HTERT RPE-1 (cell line): Measurements from ENCODE around the gene ATG5.
"Not testable (repeated sequence)": the region's sequence is repeated elsewhere in the genome, so short reads cannot be mapped to it uniquely, and the experiment has no call there.

Experiments
- in situ Hi-C: fragments of 300-500 bp; cut with MboI; formaldehyde crosslinking; loops from 4 replicates; pipeline ENCODE4 v1.14.3; 2020; ENCODE audit warnings: low sequenced_read_pairs

Gene ATG5

GRCh38 chr6:106160189-106160588, 165.4 kb downstream of the ATG5 start:
- in situ Hi-C loops = no loop called here

- in situ Hi-C loops = no loop called here
Measured at GRCh38 chr6:106159531-106159940, 166.0 kb downstream of the ATG5 start.

DNA sequence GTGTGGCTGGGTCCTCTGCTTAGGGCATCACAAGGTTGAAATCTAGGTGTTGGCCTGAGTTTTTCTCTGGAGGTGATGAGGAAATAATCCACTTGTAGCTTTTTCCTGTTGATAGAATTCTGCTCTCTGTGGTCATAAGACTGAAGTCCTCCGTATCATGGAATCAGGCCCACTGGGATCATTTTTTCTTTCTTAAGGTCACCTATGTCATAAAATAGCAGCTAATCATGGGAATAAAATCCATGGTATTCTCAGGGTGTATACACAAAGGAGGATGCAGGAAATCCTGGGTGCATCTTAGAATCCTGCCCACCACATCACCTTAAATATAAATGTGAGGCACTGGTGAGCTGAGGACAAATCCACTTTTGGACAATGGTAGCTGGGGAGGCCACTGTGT, 166.7 kb downstream of the ATG5 start:
- in situ Hi-C loops = no loop called here

DNA sequence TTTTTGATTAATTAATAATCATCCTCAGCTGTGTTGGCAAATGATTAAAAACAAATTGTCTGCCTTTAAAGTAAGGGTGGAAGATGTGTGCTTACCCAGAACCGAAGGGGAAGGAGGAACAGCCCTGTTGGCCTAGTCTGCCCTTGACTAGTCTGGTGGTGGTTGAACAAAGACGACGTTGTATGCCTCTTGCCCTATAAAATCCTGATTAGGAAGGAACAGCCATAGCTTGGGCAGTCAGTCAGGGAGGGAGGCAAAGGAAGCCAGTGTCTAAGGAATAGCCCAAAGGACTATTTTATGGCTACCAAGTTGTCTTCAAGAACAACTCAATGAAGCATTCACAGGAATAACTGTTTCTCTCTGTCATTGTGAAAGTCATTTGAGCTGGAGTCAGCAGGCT, 168.7 kb downstream of the ATG5 start:
- in situ Hi-C loops = no loop called here

GRCh38 chr6:106156413-106156812, 169.1 kb downstream of the ATG5 start:
- in situ Hi-C loops = no loop called here

GRCh38 chr6:106155219-106155830, 170.2 kb downstream of the ATG5 start:
- in situ Hi-C loops = no loop called here

DNA sequence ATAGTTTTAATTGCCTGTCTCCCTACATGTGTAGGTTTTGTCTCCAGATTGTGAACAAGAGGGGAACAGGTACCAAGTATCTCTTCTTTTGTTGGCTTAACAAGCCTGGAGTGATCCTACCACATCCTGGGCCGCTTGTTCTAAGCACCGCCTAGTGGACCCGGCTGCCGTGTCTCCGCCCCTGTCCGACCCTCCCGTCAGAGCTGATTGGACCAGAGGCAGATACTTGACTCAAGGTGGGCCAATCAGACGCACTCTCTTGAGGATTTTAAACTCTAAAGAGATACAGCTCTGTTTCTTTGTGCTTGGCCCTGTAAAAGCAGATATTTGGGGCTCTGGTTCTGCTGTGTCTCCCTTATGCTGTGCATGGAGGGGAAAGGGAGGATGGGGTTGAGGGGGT, 171.2 kb downstream of the ATG5 start:
- in situ Hi-C loops = no loop called here

DNA sequence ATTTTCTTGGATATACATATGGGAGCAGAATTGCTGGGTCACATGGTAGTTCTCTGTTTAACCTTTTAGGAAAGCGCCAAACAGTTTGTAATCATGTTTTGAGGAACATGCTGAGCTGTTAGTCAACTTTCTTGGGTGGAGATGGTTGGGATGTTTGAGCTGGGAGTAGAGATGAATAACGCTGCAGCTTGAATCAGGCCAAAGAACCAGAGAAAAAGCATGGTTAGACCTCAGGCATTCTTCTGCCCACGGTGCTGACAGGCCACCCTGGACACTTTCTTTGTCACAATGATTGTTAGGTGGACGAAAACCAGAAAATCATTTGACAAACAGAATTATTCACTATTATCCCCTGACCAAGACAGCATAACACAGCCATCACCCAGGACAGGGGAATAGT, 172.6 kb downstream of the ATG5 start:
- in situ Hi-C loops = no loop called here

DNA sequence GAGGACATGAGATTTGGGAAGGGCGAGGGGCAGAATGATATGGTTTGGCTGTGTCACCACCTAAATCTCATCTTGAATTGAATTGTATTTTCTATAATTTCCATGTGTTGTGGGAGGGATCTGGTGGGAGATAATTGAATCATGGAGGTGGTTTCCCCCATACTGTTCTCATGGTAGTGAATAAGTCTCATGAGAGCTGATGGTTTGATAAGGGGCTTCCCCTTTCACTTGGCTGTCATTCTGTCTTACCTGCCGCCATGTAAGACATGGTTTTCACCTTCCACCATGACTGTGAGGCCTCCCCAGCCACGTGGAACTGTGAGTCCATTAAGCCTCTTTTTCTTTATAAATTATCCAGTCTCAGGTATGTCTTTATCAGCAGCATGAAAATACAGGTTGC, 173.1 kb downstream of the ATG5 start:
- in situ Hi-C loops = not testable (repeated sequence)

DNA sequence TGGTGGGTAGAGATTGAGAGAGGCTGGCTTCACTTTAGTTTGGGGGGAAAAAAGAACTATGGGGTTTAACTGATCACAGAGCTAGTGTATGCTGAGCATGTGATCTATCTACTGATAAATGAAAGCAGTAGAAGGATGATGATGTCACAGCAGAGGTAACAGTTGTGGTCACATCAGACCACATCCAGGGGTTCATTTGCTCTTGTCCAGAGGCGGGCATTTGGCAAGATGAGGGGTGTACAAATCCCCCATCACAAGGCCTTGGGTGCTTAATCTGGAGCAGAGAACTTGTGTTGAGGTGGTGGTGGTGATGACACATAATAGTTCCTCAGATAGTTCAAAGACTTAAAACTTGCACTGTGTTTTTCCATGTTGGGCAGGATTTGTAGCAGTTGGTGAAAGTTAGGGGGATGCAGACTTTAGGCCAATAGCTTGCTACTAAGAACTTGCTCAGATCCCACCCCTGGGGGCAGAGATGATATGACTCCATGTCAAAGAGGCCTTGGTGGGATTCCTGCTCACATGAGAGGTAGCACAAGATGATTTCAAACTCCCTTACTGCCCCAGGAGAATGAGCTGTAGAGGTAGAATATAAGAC, 176.0 kb downstream of the ATG5 start:
- in situ Hi-C loops = no loop called here

DNA sequence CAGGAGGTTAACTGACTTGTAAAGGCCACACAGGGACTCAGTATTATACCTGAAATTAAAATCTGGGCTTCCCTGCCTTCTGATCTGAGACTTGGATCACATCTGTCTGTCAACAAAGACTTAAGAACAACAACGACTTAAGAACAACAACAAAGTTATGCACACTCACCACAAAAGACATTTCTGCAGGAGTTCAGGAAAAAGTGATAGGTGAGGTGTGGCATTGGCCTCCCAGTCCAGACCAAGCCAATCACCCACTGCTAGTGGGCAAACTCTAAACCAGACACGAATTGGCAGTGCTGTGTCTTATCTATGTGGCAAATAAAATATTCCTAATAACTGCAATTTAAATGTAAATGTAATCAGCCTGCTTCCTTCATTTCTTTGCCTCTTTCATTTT, 178.1 kb downstream of the ATG5 start:
- in situ Hi-C loops = no loop called here

- in situ Hi-C loops = no loop called here
Measured at GRCh38 chr6:106146852-106147351, 178.7 kb downstream of the ATG5 start.

- in situ Hi-C loops = no loop called here
Measured at GRCh38 chr6:106145741-106146227, 179.8 kb downstream of the ATG5 start.

GRCh38 chr6:106145144-106145543, 180.4 kb downstream of the ATG5 start:
- in situ Hi-C loops = no loop called here

DNA sequence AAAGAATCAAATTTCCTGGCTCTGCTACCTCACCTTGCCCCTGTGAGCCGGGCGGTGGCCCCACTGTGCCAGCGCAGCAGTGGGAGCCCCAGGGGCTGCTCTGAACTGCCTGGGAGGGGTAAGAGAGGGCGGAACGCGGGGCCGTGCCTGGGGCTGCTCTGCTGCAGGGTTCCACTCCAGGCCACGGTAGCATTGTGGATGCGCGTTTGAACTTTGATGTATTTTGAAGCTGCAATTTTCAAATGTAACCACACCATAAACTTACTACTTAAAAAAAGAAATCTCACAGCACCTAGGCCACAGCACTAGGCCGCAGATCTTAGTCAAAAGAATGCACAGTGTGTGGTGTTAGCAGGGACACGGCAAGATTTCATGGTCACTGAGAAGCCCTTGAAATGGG, 181.9 kb downstream of the ATG5 start:
- in situ Hi-C loops = no loop called here

DNA sequence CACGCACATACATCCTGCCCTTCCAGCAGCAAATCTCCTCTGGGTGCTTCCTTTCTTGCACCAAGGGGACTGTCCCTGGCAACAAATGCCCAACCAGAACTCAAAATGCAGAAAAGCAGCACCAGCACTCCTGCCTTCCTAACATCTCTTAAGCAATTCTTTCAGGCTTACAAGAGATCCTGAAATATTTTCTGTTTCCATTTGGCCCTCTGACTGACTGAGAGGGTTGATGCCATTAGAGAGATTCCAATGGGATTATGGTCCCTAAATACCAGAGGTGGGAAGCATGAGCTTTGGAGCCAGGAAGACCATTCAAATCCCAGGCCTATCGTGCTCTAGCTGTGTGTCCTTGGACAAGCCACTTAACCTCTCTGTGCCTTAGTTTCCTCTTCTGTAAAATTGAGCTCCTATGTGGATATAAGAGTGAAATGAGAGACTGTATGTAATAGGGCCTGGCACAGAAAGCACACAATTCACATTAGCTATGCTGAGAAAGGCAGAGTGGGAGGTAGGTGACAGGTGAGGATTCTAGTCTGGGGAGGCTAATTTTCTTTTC, 182.6 kb downstream of the ATG5 start:
- in situ Hi-C loops = no loop called here

DNA sequence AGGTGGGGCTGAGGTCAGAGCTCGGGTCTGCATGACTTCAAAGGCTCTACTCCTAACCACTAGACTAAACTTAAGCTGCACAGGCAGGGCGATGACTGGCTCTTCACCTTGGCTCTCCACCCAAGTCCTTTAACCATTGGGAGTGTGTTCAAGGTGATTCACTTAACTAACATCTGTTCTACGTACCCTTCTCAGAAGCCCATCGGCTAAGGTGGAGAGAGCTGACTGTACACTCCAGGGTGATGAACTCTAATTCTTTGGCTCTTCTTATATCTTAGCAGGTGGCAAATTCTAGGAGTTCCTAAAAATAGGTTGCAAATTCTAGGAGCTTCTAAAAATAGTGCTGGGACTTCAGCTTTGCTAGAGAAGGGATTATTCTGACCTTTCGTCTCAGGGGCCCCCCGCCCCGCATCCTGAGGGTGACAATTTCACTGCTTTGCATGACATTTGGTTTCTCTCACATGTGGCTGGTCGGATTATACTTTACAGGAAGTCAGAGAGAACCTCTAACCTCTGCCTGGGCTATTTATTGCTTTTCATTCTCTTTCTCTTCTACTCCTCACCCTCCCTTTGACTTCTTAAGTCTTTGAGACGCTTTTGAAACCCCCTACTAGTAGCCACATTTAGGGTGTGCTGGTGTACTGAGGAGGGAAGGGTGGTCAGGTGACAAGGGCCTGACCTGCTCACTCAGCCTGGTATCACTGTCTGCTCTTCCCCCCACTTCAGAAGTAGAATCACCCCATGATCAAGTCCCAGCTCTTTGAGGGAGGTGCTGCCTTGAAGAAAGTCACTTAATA, 183.9 kb downstream of the ATG5 start:
- in situ Hi-C loops = no loop called here

DNA sequence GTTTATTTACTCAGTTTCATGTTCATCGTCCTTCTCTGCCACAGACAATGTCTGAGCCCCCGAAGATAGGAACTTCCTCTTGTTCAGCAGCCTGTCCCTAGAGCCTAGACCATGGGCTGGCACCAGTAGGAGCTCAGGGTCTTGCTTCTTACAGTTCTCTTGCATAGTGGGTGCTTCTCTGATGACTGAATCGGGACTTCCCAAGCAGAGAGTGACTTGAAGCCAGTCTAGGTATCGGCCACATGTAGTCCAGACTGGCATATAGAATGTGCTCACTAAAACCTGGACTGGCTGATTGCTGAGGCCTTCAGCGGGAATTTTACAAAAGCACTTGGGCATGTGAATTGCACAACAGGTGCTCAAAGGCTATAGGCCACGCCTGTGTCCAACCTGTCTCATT, 187.4 kb downstream of the ATG5 start:
- in situ Hi-C loops = no loop called here

DNA sequence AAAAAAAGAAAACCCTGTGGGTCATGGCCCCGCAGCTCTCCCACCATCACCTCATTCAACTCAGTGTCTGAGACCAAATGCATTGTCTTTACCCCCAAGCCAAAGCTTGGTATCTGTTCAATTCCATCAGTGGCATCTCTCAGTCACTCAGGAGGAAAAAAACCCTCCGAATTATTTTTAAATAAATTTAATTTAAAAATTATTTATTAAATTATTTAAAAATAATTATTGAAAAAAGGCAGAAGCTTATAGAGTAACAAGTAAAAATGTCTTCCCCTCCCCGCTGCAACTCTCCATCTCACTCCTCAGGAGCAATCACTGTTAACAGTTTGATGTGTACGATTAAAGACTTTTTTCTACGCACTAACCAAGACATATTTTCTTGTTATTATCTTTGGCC, 188.7 kb downstream of the ATG5 start:
- in situ Hi-C loops = no loop called here

- in situ Hi-C loops = no loop called here
Measured at GRCh38 chr6:106135911-106136571, 189.5 kb downstream of the ATG5 start.
